Tibial nerve (tissue), 3 donors: ENCODE data around the gene TDRD10.

Source experiments
- POLR2A ChIP-seq, 2 donors: fragments of 450-650 bp; IDR thresholded peaks; one replicate each; pipeline ENCODE4 v1.6.1; 2017; ENCODE audit warnings: antibody characterized with exemption in 2 of 2, mild to moderate bottlenecking in 2 of 2, moderate library complexity in 2 of 2
- TF ChIP-seq, protein P1 (sequence below), 5 experiments: fragments of 200-600 bp in 3 of 5; fragments of 450-650 bp in 2 of 5; sonication (generic) in 3 of 5; IDR thresholded peaks; one replicate each; pipeline ENCODE4 v1.5.1; 2016 to 2019; ENCODE audit warnings: antibody characterized with exemption in 5 of 5, mild to moderate bottlenecking in 3 of 5, moderate library complexity in 2 of 5

- TF ChIP-seq, protein P1, sequence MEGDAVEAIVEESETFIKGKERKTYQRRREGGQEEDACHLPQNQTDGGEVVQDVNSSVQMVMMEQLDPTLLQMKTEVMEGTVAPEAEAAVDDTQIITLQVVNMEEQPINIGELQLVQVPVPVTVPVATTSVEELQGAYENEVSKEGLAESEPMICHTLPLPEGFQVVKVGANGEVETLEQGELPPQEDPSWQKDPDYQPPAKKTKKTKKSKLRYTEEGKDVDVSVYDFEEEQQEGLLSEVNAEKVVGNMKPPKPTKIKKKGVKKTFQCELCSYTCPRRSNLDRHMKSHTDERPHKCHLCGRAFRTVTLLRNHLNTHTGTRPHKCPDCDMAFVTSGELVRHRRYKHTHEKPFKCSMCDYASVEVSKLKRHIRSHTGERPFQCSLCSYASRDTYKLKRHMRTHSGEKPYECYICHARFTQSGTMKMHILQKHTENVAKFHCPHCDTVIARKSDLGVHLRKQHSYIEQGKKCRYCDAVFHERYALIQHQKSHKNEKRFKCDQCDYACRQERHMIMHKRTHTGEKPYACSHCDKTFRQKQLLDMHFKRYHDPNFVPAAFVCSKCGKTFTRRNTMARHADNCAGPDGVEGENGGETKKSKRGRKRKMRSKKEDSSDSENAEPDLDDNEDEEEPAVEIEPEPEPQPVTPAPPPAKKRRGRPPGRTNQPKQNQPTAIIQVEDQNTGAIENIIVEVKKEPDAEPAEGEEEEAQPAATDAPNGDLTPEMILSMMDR (IDR thresholded peaks at IDR 0.05) = no peak
- no peak for TF ChIP-seq POLR2A (IDR thresholded peaks at IDR 0.05)
These were observed 82.4 kb downstream of the TDRD10 start for GRCh38 chr1:154584267-154584994.
